GM12878 (cell line): ENCODE measurements around the gene CORO2B. TPM values are rescaled to one million over a fixed set of nuclear protein-coding genes. Genes with fewer than 3 reads are reported as not detected.

Experiments used
- ATAC-seq: fragments of 200-7000 bp; cut with Tn5 transposase; 3 replicates; pipeline ENCODE4 v1.9.1; 2020; ENCODE audit warnings: mild to moderate bottlenecking, moderate library complexity
- BruUV-seq: library from RNA; stranded (reverse); fragments of 400-500 nt; replicated peaks from 2 replicates; lab custom pipeline; 2021; lab: Mats Ljungman, UMichigan
- CTCF ChIA-PET: fragments of 300-600 bp; sonication (Branson Sonifier 250); formaldehyde crosslinking; extraction: SDS; loops from one replicate; lab custom pipeline; 2021; ENCODE audit warnings: inconsistent platforms; lab: Yijun Ruan, JAX
- POLR2A ChIA-PET: fragments of 350-600 bp; formaldehyde crosslinking; extraction: SDS; loops from one replicate; lab custom pipeline; 2021; ENCODE audit warnings: inconsistent platforms; lab: Charles Lee
- RAD21 ChIA-PET: fragments of 300-600 bp; sonication (Branson Sonifier 250); formaldehyde crosslinking; loops from one replicate; lab custom pipeline; 2023; ENCODE audit warnings: antibody characterized with exemption; ENCODE audit not compliant: unreplicated experiment; lab: Charles Lee
- SMC1A ChIA-PET: fragments of 300-600 bp; sonication (Branson Sonifier 250); formaldehyde crosslinking; loops from one replicate; lab custom pipeline; 2023; ENCODE audit not compliant: unreplicated experiment, uncharacterized antibody; lab: Charles Lee
- DNase-seq: peaks from one replicate; pipeline ENCODE4 v3.0.0-alpha.2; 2011; ENCODE audit warnings: low read depth, low spot score
- FAIRE-seq: peaks from 3 replicates; lab custom pipeline; 2011; peaks lifted over from hg19 to GRCh38; lab: Jason Lieb, UNC
- H2AFZ ChIP-seq: 2 replicates; pipeline ENCODE4 v1.6.0; 2011; ENCODE audit warnings: low read depth, low read length, control low read depth; ENCODE audit not compliant: control insufficient read depth
- H3K27ac ChIP-seq: 2 replicates; pipeline ENCODE4 v1.5.1; 2011; ENCODE audit warnings: control low read depth; ENCODE audit not compliant: control insufficient read depth, insufficient read depth
- H3K27me3 ChIP-seq, 2 experiments: replicated peaks in 1 of 2; 2 replicates each; pipeline versions ENCODE4 v1.6.0 to v1.6.1; 2011; ENCODE audit warnings: low read length in 1 of 2; ENCODE audit not compliant: control insufficient read depth in 2 of 2, insufficient read depth in 2 of 2
- H3K36me3 ChIP-seq, 2 experiments: 2 replicates each; pipeline ENCODE4 v1.5.1; 2011; ENCODE audit warnings: low read length in 1 of 2; ENCODE audit not compliant: control insufficient read depth in 2 of 2, insufficient read depth in 2 of 2
- H3K4me1 ChIP-seq: 2 replicates; pipeline ENCODE4 v1.6.1; 2011; ENCODE audit warnings: mild to moderate bottlenecking, low read length, moderate library complexity, mixed read lengths; ENCODE audit not compliant: control insufficient read depth, insufficient read depth
- H3K4me2 ChIP-seq: 2 replicates; pipeline ENCODE4 v1.6.0; 2011; ENCODE audit warnings: control low read depth; ENCODE audit not compliant: control insufficient read depth, insufficient read depth
- H3K4me3 ChIP-seq: fragments of 200-600 bp; sonication (generic); 2 replicates; pipeline ENCODE4 v1.5.1; 2016
- H3K79me2 ChIP-seq: 2 replicates; pipeline ENCODE4 v1.6.0; 2011; ENCODE audit warnings: low read length; ENCODE audit not compliant: control insufficient read depth, insufficient read depth
- H3K9ac ChIP-seq: 2 replicates; pipeline ENCODE4 v1.8.0; 2011; ENCODE audit warnings: low read length, control low read depth, mixed read lengths; ENCODE audit not compliant: control insufficient read depth, insufficient read depth
- H3K9me3 ChIP-seq: replicated peaks from 3 replicates; pipeline ENCODE4 v1.5.1; 2011; ENCODE audit warnings: mild to moderate bottlenecking, low read length; ENCODE audit not compliant: control insufficient read depth, insufficient read depth
- H4K20me1 ChIP-seq: 2 replicates; pipeline ENCODE4 v1.6.0; 2011; ENCODE audit not compliant: control insufficient read depth, insufficient read depth
- BRCA1 ChIP-seq: IDR thresholded peaks from 2 replicates; pipeline ENCODE4 v1.6.1; 2011; ENCODE audit warnings: low read depth, low read length, improper control_type of control experiment
- CREB1 ChIP-seq: IDR thresholded peaks from 2 replicates; pipeline ENCODE4 v1.6.1; 2012; ENCODE audit warnings: low read depth, mild to moderate bottlenecking, inconsistent platforms
- FOS ChIP-seq: IDR thresholded peaks from 3 replicates; pipeline ENCODE4 v1.6.1; 2011; ENCODE audit warnings: borderline replicate concordance; ENCODE audit not compliant: insufficient read length; ENCODE audit errors: extremely low read depth
- IKZF2 ChIP-seq, 2 experiments: fragments of 450-650 bp; IDR thresholded peaks; 2 replicates each; pipeline ENCODE4 v1.6.1; 2017; ENCODE audit warnings: mild to moderate bottlenecking in 2 of 2, moderate library complexity in 2 of 2
- NBN ChIP-seq: fragments of 450-650 bp; IDR thresholded peaks from 2 replicates; pipeline ENCODE4 v1.6.1; 2016
- NFIC ChIP-seq: IDR thresholded peaks from 2 replicates; pipeline ENCODE4 v1.6.1; 2012; ENCODE audit warnings: low read depth, mild to moderate bottlenecking, inconsistent platforms, low read length, moderate library complexity
- PAX8 ChIP-seq: fragments of 450-650 bp; IDR thresholded peaks from 2 replicates; pipeline ENCODE4 v1.6.1; 2017; ENCODE audit warnings: mild to moderate bottlenecking, moderate library complexity
- RAD21 ChIP-seq: IDR thresholded peaks from 2 replicates; pipeline ENCODE4 v1.6.1; 2011; ENCODE audit warnings: mild to moderate bottlenecking, low read depth, low read length, moderate library complexity; ENCODE audit not compliant: insufficient read depth
- RB1 ChIP-seq: fragments of 450-650 bp; formaldehyde crosslinking; IDR thresholded peaks from 2 replicates; pipeline ENCODE4 v1.6.1; 2017; ENCODE audit warnings: mild to moderate bottlenecking, borderline replicate concordance
- SIX5 ChIP-seq: IDR thresholded peaks from 2 replicates; pipeline ENCODE4 v1.6.1; 2011; ENCODE audit warnings: mild to moderate bottlenecking, low read depth, low read length, moderate library complexity; ENCODE audit not compliant: severe bottlenecking
- STAT1 ChIP-seq: fragments of 450-650 bp; conservative IDR thresholded peaks from 2 replicates; pipeline ENCODE4 v1.6.1; 2014; ENCODE audit warnings: antibody characterized with exemption, mild to moderate bottlenecking
- TAF1 ChIP-seq: IDR thresholded peaks from 2 replicates; pipeline ENCODE4 v1.6.1; 2011; ENCODE audit warnings: mild to moderate bottlenecking, low read depth, low read length, borderline replicate concordance
- TCF12 ChIP-seq: IDR thresholded peaks from 2 replicates; pipeline ENCODE4 v1.6.1; 2011; ENCODE audit warnings: low read depth, mild to moderate bottlenecking, low read length
- WRNIP1 ChIP-seq: IDR thresholded peaks from 2 replicates; pipeline ENCODE4 v1.6.1; 2011; ENCODE audit warnings: low read depth, low read length, improper control_type of control experiment, borderline replicate concordance
- ZNF207 ChIP-seq: fragments of 450-650 bp; IDR thresholded peaks from 2 replicates; pipeline ENCODE4 v1.6.1; 2014; ENCODE audit warnings: antibody characterized with exemption, mild to moderate bottlenecking, borderline replicate concordance
- WGBS: methylation state at CpG from one replicate; pipeline ENCODE4 v1.1.6; 2016; ENCODE audit warnings: low lambda C conversion rate; ENCODE audit not compliant: insufficient replicate concordance, insufficient coverage; ENCODE audit errors: missing lambda C conversion rate; 5-methylcytosine and 5-hydroxymethylcytosine counted together
- in situ Hi-C: fragments of 300-500 bp; cut with MboI; formaldehyde crosslinking; loops from 9 replicates; pipeline ENCODE4 v1.14.3; 2018; ENCODE audit warnings: mixed read lengths
- intact Hi-C: fragments of 100-400 bp; cut with micrococcal nuclease; formaldehyde crosslinking; loops from one replicate; pipeline ENCODE4 v1.14.2; 2022; ENCODE audit not compliant: unreplicated experiment
- polyA plus RNA-seq, 11 experiments: library from polyadenylated mRNA; depleted of rRNA in 4 of 11; unstranded in 6 of 11; stranded (reverse) in 5 of 11; fragments of >200 nt; fragmentation: Nextera tagmentation in 4 of 11; fragmentation: Illumina TruSeq in 1 of 11; extraction: Ambion mirVana in 4 of 11; extraction: Trizol in 1 of 11; gene quantifications; 1 replicate in 1 of 11; 2 replicates in 10 of 11; pipeline versions ENCODE4 v1.2.1 to v1.2.3, GENCODE V29; 2011 to 2016; ENCODE audit warnings: inconsistent platforms in 2 of 11, missing spikeins in 2 of 11, low read depth in 1 of 11
- total RNA-seq, 4 experiments: library from RNA; depleted of rRNA in 3 of 4; stranded (reverse); fragments of >200 nt in 3 of 4; fragmentation: Illumina TruSeq in 1 of 4; extraction: Trizol in 1 of 4; gene quantifications; 2 replicates each; pipeline versions ENCODE4 v1.2.1 to v1.2.3, GENCODE V29; 2013 to 2021
- TF ChIP-seq, protein P1 (sequence below): fragments of 450-650 bp; IDR thresholded peaks from 2 replicates; pipeline ENCODE4 v1.6.1; 2017; ENCODE audit warnings: mild to moderate bottlenecking, moderate library complexity

Gene CORO2B
- total and polyA plus RNA-seq, 10 of the 15 experiments (the other 5 are each of a cell fraction or from before 2014, with no cell fraction given) = 0.05 to 0.73 (median 0.13) TPM; not detected in 4

- Histone ChIP-seq H3K4me2 (no peak overlapping the region), H3K4me3 (no peak overlapping the region), H3K36me3 (no peaks in the 10 kb centered on the region), H3K79me2 (no peaks in the 10 kb centered on the region), H4K20me1 (no peaks in the 10 kb centered on the region), H3K27me3 (peaks cover 0 to 1% of the 10 kb centered on the region in 2 experiments; a peak in 1 of 4 replicates)
- ChIA-PET CTCF (no interaction called here), SMC1A (no interaction called here), POLR2A (no interaction called here), RAD21 (no interaction called here)
- ATAC-seq = no peak
- in situ Hi-C loops (no loop called here), intact Hi-C loops (no loop called here)
- WGBS = 15% methylated on average over 8 of the region's 8 CpGs
- no peak for FAIRE-seq
- DNase-seq = no peak
- TF ChIP-seq WRNIP1 (no peak), FOS (no peak), NFIC (no peak), PAX8 (no peak), IKZF2 (IDR thresholded peaks at IDR 0.05) (no peak), ZNF207 (no peak)
- TF ChIP-seq, all 136 proteins: peak for 0
- no peaks in the 10 kb centered on the region for H3K4me1 ChIP-seq
- no peak overlapping the region for H3K27ac ChIP-seq
- no TSS peak for BruUV-seq
- no peaks in the 10 kb centered on the region for H3K9me3 ChIP-seq
- H2AFZ ChIP-seq = no peak overlapping the region
- no peak overlapping the region for H3K9ac ChIP-seq
These were observed 108.4 kb downstream of the CORO2B start for GRCh38 chr15:68687136-68687735.

DNA sequence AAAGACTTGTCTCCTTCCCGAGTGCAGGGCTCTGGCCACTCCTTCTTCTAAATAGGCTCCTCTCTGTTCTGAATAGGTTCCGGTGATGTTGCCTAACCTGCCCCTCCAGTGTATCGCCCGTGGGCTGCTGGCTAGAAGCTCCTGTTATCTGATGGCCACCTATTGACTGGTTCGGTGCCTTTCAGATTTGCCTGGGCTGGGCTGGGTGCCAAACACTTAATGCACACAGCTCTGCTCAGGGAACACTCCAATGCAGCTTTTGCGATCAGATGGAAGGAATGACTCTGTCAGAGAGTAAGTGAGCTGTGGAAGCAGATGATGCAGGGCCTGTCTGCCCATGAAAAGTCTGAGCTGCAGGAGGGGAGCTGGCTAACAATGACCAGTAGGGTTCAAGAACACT is 112.9 kb downstream of the CORO2B start:
- CTCF ChIA-PET = interaction anchor here (1.1 to 1.9 kb wide), 3 partner anchors 18 to 143 kb away, joined by 3 to 7 read pairs (median 4); no protein-coding TSS in a partner anchor
- 38% methylated on average over 6 of the region's 6 CpGs for WGBS
- Histone ChIP-seq H3K27me3 (peaks cover 0 to 1% of the 10 kb centered on the region in 2 experiments; a peak in 2 of 4 replicates), H2AFZ (no peak overlapping the region), H4K20me1 (no peaks in the 10 kb centered on the region), H3K4me1 (no peaks in the 10 kb centered on the region), H3K4me3 (no peak overlapping the region), H3K4me2 (no peak overlapping the region), H3K79me2 (no peaks in the 10 kb centered on the region), H3K36me3 (no peaks in the 10 kb centered on the region), H3K9me3 (no peaks in the 10 kb centered on the region), H3K9ac (no peak overlapping the region), H3K27ac (no peak overlapping the region)
- SMC1A ChIA-PET = no interaction called here
- no peak for FAIRE-seq
- in situ Hi-C loops = no loop called here
- BruUV-seq = no TSS peak
- no peak for ATAC-seq
- RAD21 ChIA-PET = no interaction called here
- POLR2A ChIA-PET = no interaction called here
- no peak for DNase-seq
- intact Hi-C loops = no loop called here
- TF ChIP-seq, protein P1, sequence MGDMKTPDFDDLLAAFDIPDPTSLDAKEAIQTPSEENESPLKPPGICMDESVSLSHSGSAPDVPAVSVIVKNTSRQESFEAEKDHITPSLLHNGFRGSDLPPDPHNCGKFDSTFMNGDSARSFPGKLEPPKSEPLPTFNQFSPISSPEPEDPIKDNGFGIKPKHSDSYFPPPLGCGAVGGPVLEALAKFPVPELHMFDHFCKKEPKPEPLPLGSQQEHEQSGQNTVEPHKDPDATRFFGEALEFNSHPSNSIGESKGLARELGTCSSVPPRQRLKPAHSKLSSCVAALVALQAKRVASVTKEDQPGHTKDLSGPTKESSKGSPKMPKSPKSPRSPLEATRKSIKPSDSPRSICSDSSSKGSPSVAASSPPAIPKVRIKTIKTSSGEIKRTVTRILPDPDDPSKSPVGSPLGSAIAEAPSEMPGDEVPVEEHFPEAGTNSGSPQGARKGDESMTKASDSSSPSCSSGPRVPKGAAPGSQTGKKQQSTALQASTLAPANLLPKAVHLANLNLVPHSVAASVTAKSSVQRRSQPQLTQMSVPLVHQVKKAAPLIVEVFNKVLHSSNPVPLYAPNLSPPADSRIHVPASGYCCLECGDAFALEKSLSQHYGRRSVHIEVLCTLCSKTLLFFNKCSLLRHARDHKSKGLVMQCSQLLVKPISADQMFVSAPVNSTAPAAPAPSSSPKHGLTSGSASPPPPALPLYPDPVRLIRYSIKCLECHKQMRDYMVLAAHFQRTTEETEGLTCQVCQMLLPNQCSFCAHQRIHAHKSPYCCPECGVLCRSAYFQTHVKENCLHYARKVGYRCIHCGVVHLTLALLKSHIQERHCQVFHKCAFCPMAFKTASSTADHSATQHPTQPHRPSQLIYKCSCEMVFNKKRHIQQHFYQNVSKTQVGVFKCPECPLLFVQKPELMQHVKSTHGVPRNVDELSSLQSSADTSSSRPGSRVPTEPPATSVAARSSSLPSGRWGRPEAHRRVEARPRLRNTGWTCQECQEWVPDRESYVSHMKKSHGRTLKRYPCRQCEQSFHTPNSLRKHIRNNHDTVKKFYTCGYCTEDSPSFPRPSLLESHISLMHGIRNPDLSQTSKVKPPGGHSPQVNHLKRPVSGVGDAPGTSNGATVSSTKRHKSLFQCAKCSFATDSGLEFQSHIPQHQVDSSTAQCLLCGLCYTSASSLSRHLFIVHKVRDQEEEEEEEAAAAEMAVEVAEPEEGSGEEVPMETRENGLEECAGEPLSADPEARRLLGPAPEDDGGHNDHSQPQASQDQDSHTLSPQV = no peak
- no peak for TF ChIP-seq RB1
- no peak for TF ChIP-seq TAF1
- TF ChIP-seq BRCA1 = no peak
- TF ChIP-seq SIX5 = no peak
- no peak for TF ChIP-seq NBN
- no peak for TF ChIP-seq STAT1
- TF ChIP-seq TCF12 = no peak
- no peak for TF ChIP-seq RAD21
- no peak for TF ChIP-seq CREB1
